Measurements from ENCODE around the gene ENPP5.
"Not testable (repeated sequence)": the region's sequence is repeated elsewhere in the genome, so short reads cannot be mapped to it uniquely, and the experiment has no call there.

Gene ENPP5

GRCh38 chr6:46175976-46176375 is 5.2 kb upstream of the ENPP5 start:
- no peak for DNase-seq

DNA sequence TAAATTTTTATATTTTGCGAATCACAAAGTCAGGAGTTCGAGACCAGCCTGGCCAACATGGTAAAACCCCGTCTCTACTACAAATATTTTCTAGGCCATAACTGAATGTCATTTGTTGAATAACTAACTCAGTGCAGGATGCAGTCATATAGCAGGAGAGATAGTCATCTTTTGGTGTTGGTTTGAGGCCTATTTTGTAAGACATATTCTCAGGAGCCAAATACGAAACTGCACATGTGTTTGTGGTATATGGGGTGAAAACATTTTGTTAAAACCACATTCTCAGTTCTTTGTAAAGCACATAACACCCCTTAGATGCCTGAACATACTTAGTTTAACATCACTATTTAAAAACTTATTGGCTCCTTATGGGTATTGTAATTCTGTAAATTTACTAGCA is 4.7 kb upstream of the ENPP5 start:
- no peak for DNase-seq

DNA sequence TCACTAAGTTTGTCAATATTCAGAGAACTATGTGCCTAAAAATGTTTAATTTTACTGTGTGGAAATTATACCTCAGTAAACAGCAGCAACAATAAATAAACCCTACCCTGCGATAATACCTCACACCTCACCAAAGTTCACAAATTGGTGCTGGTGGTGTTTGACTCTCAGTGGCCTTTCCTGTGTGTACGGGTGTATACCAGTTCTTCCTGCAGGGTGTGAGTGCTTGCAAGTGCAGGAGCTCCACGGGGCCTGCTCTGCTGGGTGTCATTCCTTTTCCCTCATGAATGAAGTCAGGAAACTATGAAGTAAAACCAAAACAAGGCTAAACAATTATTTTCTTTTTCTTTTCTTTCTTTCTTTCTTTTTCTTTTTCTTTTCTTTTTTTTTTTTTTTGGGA is 4.1 kb upstream of the ENPP5 start:
- no peak for DNase-seq

- DNase-seq: peak in 5 of 58 donors; percentile 1 to 11 (median 3)
Observed at GRCh38 chr6:46172176-46172575, 1.4 kb upstream of the ENPP5 start.

DNA sequence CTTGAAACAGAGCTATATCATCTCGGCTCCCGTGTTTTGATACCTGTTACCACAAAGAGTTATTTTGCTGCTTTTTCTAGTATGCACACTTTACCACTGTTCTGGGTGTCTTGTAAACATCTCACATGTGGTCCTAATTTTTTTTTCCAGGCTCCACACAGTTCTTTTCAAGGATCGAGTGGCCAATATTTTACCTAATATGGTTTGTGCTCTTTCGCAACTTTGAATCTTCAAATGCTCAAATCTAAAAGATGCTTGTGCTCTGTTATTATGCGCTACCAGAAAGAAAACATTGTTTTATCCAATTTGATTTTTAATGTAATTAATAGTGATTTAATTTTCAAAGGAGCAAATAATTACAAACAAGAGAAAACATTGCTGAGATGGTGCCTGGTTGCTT is 10.7 kb downstream of the ENPP5 start:
- DNase-seq: no peak

DNA sequence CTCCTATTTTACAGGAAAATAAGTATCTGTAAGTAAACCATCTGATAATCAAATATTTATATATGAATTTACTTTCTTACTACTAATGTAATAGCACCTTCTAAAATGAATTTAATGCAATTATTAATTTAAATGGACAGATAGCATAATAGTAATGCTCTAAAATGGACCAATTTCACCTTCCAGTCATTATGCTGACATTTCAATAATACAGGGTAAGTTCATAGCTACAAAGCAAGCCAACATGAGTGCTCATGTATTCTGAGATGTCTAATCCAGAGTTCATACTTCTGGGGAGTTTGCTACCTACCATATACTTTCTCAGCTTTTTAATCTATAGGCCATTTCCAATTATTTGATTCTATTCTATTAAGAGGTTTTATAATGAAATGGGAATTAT is 11.6 kb downstream of the ENPP5 start:
- no peak for DNase-seq

- DNase-seq: no peak
Observed at GRCh38 chr6:46156701-46157100, 14.1 kb downstream of the ENPP5 start.

DNA sequence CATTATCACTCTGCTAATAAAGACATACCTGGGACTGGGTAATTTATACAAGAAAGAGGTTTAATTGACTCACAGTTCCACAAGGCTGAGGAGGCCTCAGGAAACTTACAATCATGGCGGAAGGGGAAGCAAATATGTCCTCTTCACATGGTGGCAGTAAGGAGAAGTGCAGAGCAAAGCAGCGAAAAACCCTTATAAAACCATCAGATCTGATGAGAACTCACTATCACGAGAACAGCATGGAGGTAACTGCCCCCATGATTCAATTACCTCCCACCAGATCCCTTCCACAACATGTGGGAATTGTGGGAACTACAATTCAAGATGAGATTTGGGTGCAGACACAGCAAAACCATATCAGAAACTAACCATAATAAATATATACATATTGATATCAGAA is 21.7 kb downstream of the ENPP5 start:
- not testable (repeated sequence) for DNase-seq

DNA sequence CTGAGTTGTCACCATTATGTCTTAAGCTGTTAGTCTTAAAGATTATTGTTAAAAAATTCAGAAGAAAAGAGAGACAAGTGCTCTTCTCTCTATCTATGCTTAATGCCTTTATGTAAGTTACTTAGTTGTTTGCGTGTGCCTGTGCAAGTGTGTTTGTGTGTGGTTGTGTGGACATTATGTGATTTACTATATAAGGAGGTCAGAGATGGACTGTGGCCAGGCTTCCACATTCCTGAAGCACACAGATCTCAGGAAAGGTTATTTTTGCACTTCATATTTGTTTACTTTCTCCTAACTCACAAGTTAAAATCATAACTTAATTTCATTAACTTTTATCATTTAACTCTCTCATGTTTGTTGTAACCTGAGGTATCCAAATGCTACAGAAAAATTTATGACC is 26.5 kb downstream of the ENPP5 start:
- no peak for DNase-seq

GRCh38 chr6:46138281-46138680 is 32.5 kb downstream of the ENPP5 start:
- no peak for DNase-seq

- no peak for DNase-seq
Observed at GRCh38 chr6:46137387-46137786, 33.4 kb downstream of the ENPP5 start.

GRCh38 chr6:46136831-46137230 is 33.9 kb downstream of the ENPP5 start:
- DNase-seq: no peak

DNA sequence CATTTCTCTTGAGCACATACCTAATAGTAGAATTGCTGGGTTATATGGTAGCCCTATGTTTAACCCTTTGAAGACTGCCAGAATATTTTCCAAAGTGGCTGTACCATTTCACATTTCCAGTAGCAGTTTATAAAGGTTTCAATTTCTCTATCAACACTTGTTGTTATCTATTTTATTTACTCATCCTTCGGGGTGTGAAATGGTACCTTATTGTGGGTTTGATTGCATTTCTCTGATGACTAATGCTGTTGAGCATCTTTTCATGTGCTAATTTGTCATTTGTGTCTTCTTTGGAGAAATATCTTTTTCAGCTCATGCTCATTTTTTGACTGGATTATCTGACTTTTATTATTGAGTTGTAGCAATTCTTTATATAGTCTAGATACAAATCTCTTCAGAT is 35.6 kb downstream of the ENPP5 start:
- no peak for DNase-seq

- DNase-seq: no peak
Observed at GRCh38 chr6:46134216-46134615, 36.6 kb downstream of the ENPP5 start.

- DNase-seq: not testable (repeated sequence)
Observed at GRCh38 chr6:46131291-46131690, 39.5 kb downstream of the ENPP5 start.

DNA sequence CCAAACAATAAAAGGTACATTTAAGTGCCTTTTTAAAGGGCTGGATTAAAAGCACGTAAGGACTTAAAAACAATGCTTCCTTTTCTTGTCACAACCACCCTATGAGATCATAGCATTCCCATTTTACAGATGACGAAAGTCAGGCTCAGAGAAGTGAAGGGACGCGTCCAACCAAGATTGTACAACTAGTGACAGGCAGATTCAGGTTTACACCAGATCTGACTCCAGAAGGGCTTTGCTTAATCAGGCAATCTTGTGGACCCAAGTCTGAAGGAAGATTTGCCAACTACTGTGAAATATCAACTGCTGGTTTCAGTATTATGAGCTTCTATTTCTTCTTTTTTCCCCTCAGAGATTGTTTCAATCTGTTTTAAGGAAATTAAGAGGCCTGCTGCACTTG is 40.1 kb downstream of the ENPP5 start:
- DNase-seq: no peak

DNA sequence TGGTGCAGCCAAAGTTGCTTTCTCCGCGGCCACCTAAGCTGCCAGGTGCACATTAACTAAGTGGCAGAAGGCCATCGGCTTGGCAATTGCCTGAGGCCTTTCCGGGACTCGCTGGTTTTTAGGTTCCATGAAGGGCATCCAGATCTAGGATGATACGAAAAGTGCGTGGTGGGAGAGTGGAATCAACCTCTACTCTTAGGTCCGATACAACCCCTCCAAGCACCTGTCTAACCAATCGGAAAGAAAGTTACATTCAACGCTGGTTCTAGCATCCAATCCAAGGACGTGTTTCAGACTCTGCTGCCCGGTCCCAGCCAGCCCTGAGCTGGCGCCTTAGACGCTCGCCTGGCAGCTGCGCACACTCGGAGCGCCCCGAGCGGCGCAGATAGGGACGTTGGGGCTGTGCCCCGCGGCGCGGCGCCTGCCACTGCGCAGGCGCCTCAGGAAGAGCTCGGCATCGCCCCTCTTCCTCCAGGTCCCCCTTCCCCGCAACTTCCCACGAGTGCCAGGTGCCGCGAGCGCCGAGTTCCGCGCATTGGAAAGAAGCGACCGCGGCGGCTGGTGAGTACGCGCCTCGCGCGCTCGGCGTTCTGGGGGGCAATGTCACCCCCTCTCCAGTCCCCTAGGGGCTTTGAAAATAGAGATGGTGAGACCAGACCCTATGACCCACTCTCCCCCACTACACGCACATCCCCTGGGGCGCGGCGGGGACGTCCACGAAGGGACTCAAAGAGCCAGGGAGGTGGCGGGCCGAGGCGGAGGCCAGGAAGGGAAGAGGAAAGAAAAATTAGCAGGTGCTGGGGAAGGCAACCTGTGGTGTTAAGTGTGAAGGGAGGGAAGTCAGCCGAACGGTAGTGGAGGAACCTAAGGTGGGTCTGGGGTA is 40.9 kb downstream of the ENPP5 start, which contains the start of gene ENPP4:
TSS of gene ENPP4 (plus strand) at position 361 of the 883 bp plus-strand sequence. CDS start 9,595 bp downstream, outside the sequence.
- peak; percentile 50 to 96 (median 88) for DNase-seq

DNA sequence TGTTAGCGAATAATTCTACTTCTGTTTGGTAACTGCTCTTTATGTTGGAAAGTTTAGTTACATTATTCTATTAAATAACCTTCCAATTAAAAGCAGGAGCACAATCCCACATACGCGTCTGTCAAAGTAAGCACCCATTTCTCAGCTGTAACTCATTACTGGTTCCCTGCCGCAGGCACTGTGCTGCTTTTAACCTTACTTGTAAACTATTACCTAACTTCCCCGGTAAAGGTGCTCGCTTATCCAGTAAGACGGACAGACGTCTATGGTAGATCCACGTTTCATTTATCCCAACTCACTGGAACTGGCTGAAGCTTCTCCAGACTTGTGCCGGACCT is 41.5 kb downstream of the ENPP5 start:
- peak in 1 of 58 donors; percentile 15 for DNase-seq

DNA sequence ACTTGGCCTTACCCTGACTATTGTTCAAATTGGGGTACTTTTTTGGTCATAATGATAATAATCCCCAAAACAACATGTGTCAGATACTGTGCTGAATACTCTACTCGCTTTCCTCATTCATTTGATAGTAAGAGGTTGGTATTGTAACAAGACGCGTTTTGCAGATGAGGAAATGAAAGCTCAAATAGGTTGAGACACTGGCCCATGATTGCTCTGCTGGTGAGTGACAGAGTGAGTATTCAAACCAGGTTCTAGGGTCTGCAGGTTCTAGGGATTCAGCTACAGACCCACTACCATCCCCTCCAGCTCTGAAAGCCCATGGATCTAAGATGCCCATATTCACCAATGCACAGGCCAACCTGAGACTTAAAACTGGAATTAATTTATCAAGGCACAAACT is 42.3 kb downstream of the ENPP5 start:
- no peak for DNase-seq

- not testable (repeated sequence) for DNase-seq
Observed at GRCh38 chr6:46119679-46120078, 51.1 kb downstream of the ENPP5 start.

DNA sequence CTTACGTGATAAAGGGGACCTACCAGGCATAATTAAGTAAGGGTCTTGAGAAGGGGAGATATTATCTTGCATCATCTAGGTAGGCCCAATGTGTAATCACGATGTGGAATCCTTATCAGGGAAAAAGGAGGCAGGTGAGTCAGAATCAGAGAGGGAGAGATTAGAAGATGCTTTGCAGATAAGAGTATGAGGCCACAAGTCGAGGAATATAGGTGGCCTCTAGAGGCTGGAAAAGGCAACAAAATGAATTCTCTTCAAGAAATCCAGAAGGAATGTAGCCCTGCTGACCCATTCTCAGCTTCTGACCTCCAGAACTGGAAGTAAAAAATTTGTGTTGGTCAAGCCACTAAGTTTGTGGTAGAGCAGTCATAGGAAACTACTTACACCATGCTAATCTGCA is 51.9 kb downstream of the ENPP5 start:
- DNase-seq: no peak

DNA sequence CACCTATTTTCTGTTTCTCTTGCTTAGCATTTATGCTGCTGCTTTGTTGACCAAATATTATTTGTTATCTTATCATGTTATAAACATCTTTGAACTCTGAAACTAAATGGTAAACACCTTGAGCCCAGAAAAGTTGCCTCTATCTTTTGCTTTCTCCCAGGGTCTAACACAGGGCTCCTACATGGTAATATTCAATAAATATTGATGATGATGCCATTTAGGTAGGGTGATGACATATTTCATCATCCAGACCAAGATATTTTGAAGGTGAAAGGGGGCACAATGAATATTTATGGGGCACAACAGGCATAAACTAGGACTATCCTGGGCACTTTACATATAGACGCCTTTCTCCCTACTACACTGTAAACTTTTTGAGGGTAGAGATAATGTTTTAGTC is 52.6 kb downstream of the ENPP5 start:
- DNase-seq: no peak

GRCh38 chr6:46116289-46116688 is 54.5 kb downstream of the ENPP5 start:
- no peak for DNase-seq

All from anterior cingulate cortex (tissue), 58 donors.